Mesenchymal stem cell (in vitro differentiated cells and primary cell): ENCODE results near the gene BICD2.

ENCODE experiments used
- DNase-seq: peaks from one replicate; pipeline ENCODE4 v3.0.0-alpha.2; 2013
- H2AFZ ChIP-seq: one replicate; pipeline ENCODE4 v1.6.1; 2013; ENCODE audit warnings: low read depth, mild to moderate bottlenecking, control low read depth, inconsistent platforms, low read length, moderate library complexity
- H2AK5ac ChIP-seq: 2 replicates; pipeline ENCODE4 v1.6.1; 2013; ENCODE audit warnings: low read length, moderate library complexity, mild to moderate bottlenecking, inconsistent platforms; ENCODE audit not compliant: severe bottlenecking
- H2BK120ac ChIP-seq: one replicate; pipeline ENCODE4 v1.6.1; 2013; ENCODE audit warnings: low read depth, mild to moderate bottlenecking, inconsistent platforms, low read length, moderate library complexity
- H2BK12ac ChIP-seq, 2 experiments: one replicate each; pipeline ENCODE4 v1.6.1; 2013; ENCODE audit warnings: inconsistent platforms in 2 of 2, low read length in 2 of 2, mild to moderate bottlenecking in 2 of 2, moderate library complexity in 2 of 2, control low read depth in 1 of 2
- H2BK15ac ChIP-seq: one replicate; pipeline ENCODE4 v1.6.1; 2013; ENCODE audit warnings: mild to moderate bottlenecking, low read depth, inconsistent platforms; ENCODE audit not compliant: poor library complexity, severe bottlenecking
- H2BK5ac ChIP-seq: 2 replicates; pipeline ENCODE4 v1.6.1; 2013; ENCODE audit warnings: low read depth, mild to moderate bottlenecking, low read length, control low read depth, inconsistent platforms; ENCODE audit not compliant: poor library complexity, severe bottlenecking
- H3K14ac ChIP-seq, 2 experiments: one replicate each; pipeline ENCODE4 v1.6.1; 2013; ENCODE audit warnings: inconsistent platforms in 2 of 2, low read length in 2 of 2, control low read depth in 1 of 2, mild to moderate bottlenecking in 1 of 2, moderate library complexity in 1 of 2
- H3K18ac ChIP-seq, 2 experiments: one replicate each; pipeline ENCODE4 v1.6.1; 2013; ENCODE audit warnings: inconsistent platforms in 2 of 2, low read length in 2 of 2, control low read depth in 1 of 2, low read depth in 1 of 2, mild to moderate bottlenecking in 1 of 2
- H3K23ac ChIP-seq, 2 experiments: one replicate each; pipeline ENCODE4 v1.6.1; 2013; ENCODE audit warnings: inconsistent platforms in 2 of 2, low read length in 2 of 2, mild to moderate bottlenecking in 2 of 2, moderate library complexity in 2 of 2, control low read depth in 1 of 2
- H3K27ac ChIP-seq: 2 replicates; pipeline ENCODE4 v1.5.1; 2013; ENCODE audit warnings: mild to moderate bottlenecking, moderate library complexity, low read length, control low read depth, inconsistent platforms; ENCODE audit not compliant: poor library complexity, severe bottlenecking
- H3K27me3 ChIP-seq, 2 experiments: 2 replicates each; pipeline versions ENCODE4 v1.6.1 to v1.7.0; 2013; ENCODE audit warnings: low read length in 2 of 2, mild to moderate bottlenecking in 2 of 2, moderate library complexity in 2 of 2, control low read depth in 1 of 2, inconsistent platforms in 1 of 2; ENCODE audit not compliant: control insufficient read depth in 1 of 2, insufficient read depth in 1 of 2
- H3K36me3 ChIP-seq, 2 experiments: 2 replicates each; pipeline versions ENCODE4 v1.6.1 to v1.7.0; 2013; ENCODE audit warnings: low read length in 2 of 2, control low read depth in 1 of 2, inconsistent platforms in 1 of 2, low read depth in 1 of 2, mild to moderate bottlenecking in 1 of 2; ENCODE audit not compliant: insufficient read depth in 2 of 2, control insufficient read depth in 1 of 2
- H3K4ac ChIP-seq, 2 experiments: one replicate each; pipeline ENCODE4 v1.6.1; 2013; ENCODE audit warnings: inconsistent platforms in 2 of 2, low read length in 2 of 2, mild to moderate bottlenecking in 2 of 2, moderate library complexity in 2 of 2, control low read depth in 1 of 2, low read depth in 1 of 2
- H3K4me1 ChIP-seq: 2 replicates; pipeline ENCODE4 v1.6.1; 2013; ENCODE audit warnings: low read depth, low read length, control low read depth; ENCODE audit not compliant: control insufficient read depth, insufficient read depth
- H3K4me2 ChIP-seq: 2 replicates; pipeline ENCODE4 v1.6.1; 2013; ENCODE audit warnings: low read length, mild to moderate bottlenecking, inconsistent platforms; ENCODE audit not compliant: poor library complexity, severe bottlenecking
- H3K4me3 ChIP-seq, 2 experiments: 2 replicates each; pipeline versions ENCODE4 v1.5.1 to v1.7.0; 2013; ENCODE audit warnings: low read length in 2 of 2, mild to moderate bottlenecking in 2 of 2, control low read depth in 1 of 2, low read depth in 1 of 2; ENCODE audit not compliant: insufficient read depth in 1 of 2
- H3K79me1 ChIP-seq: replicated peaks from 2 replicates; pipeline ENCODE4 v1.6.1; 2013; ENCODE audit warnings: mild to moderate bottlenecking, control low read depth, low read length, inconsistent platforms; ENCODE audit not compliant: poor library complexity, severe bottlenecking
- H3K9ac ChIP-seq: 2 replicates; pipeline ENCODE4 v1.7.0; 2013; ENCODE audit warnings: mild to moderate bottlenecking, low read length, moderate library complexity
- H3K9me3 ChIP-seq: 2 replicates; pipeline ENCODE4 v1.7.0; 2013; ENCODE audit warnings: mild to moderate bottlenecking, low read length; ENCODE audit not compliant: control insufficient read depth
- H4K8ac ChIP-seq: one replicate; pipeline ENCODE4 v1.6.1; 2013; ENCODE audit warnings: inconsistent platforms, mild to moderate bottlenecking, low read length, moderate library complexity
- H4K91ac ChIP-seq: one replicate; pipeline ENCODE4 v1.6.1; 2013; ENCODE audit warnings: mild to moderate bottlenecking, low read length, inconsistent platforms
- WGBS: methylation state at CpG from one replicate; pipeline ENCODE4 v1.1.7; 2013; ENCODE audit warnings: mixed read lengths; 5-methylcytosine and 5-hydroxymethylcytosine counted together

The BICD2 gene

GRCh38 chr9:92738661-92739081 is 26.0 kb downstream of the BICD2 start:
- no peak overlapping the region for H3K18ac ChIP-seq
- no peak overlapping the region for H2BK120ac ChIP-seq
- no peak overlapping the region for H3K27ac ChIP-seq
- no peak overlapping the region for H3K23ac ChIP-seq
- no peak overlapping the region for H2AK5ac ChIP-seq
- no peak overlapping the region for H2BK5ac ChIP-seq
- H3K4me1 ChIP-seq: peaks cover 26% of the 10 kb centered on the region
- H3K4me3 ChIP-seq: no peak overlapping the region
- H2AFZ ChIP-seq: no peak overlapping the region
- no peak overlapping the region for H3K9ac ChIP-seq
- no peaks in the 10 kb centered on the region for H3K27me3 ChIP-seq
- H3K79me1 ChIP-seq: peaks cover 45% of the 10 kb centered on the region
- H3K4me2 ChIP-seq: no peak overlapping the region
- peaks cover 0 to 2% of the 10 kb centered on the region in 2 experiments for H3K36me3 ChIP-seq
- H2BK15ac ChIP-seq: no peak overlapping the region
- WGBS: 96% methylated on average over 5 of the region's 5 CpGs
- no peak overlapping the region for H2BK12ac ChIP-seq
- H4K91ac ChIP-seq: no peak overlapping the region
- no peaks in the 10 kb centered on the region for H3K9me3 ChIP-seq
- H3K4ac ChIP-seq: no peak overlapping the region
- no peak for DNase-seq
- peak overlapping the region; percentile 29 for H4K8ac ChIP-seq
- no peak overlapping the region for H3K14ac ChIP-seq

GRCh38 chr9:92737611-92738299 is 26.9 kb downstream of the BICD2 start:
- peaks cover 26% of the 10 kb centered on the region for H3K4me1 ChIP-seq
- H3K27ac ChIP-seq: no peak overlapping the region
- H2BK12ac ChIP-seq: peak overlapping the region in 1 of 2 experiments; percentile 66
- WGBS: 89% methylated on average over 11 of the region's 13 CpGs
- H3K9me3 ChIP-seq: no peaks in the 10 kb centered on the region
- H3K23ac ChIP-seq: no peak overlapping the region
- peaks cover 0 to 2% of the 10 kb centered on the region in 2 experiments for H3K36me3 ChIP-seq
- DNase-seq: no peak
- no peak overlapping the region for H4K91ac ChIP-seq
- H2BK120ac ChIP-seq: no peak overlapping the region
- no peak overlapping the region for H3K9ac ChIP-seq
- peaks cover 42% of the 10 kb centered on the region for H3K79me1 ChIP-seq
- no peak overlapping the region for H3K4me2 ChIP-seq
- H2BK5ac ChIP-seq: no peak overlapping the region
- H3K18ac ChIP-seq: no peak overlapping the region
- H3K14ac ChIP-seq: no peak overlapping the region
- H2BK15ac ChIP-seq: no peak overlapping the region
- H3K27me3 ChIP-seq: no peaks in the 10 kb centered on the region
- no peak overlapping the region for H2AFZ ChIP-seq
- H2AK5ac ChIP-seq: no peak overlapping the region
- H3K4me3 ChIP-seq: no peak overlapping the region
- peak overlapping the region; percentile 53 for H4K8ac ChIP-seq
- no peak overlapping the region for H3K4ac ChIP-seq

GRCh38 chr9:92737216-92737606 is 27.4 kb downstream of the BICD2 start:
- no peak overlapping the region for H2BK5ac ChIP-seq
- H3K4ac ChIP-seq: no peak overlapping the region
- no peak overlapping the region for H3K23ac ChIP-seq
- H3K14ac ChIP-seq: no peak overlapping the region
- no peak overlapping the region for H3K18ac ChIP-seq
- H3K27ac ChIP-seq: no peak overlapping the region
- no peak overlapping the region for H2AFZ ChIP-seq
- 90% methylated on average over 6 of the region's 6 CpGs for WGBS
- H2BK15ac ChIP-seq: no peak overlapping the region
- H2AK5ac ChIP-seq: no peak overlapping the region
- no peaks in the 10 kb centered on the region for H3K27me3 ChIP-seq
- peaks cover 40% of the 10 kb centered on the region for H3K79me1 ChIP-seq
- no peak overlapping the region for H4K91ac ChIP-seq
- H3K9me3 ChIP-seq: no peaks in the 10 kb centered on the region
- no peak overlapping the region for H3K9ac ChIP-seq
- H3K4me2 ChIP-seq: no peak overlapping the region
- peaks cover 26% of the 10 kb centered on the region for H3K4me1 ChIP-seq
- no peak for DNase-seq
- no peak overlapping the region for H2BK120ac ChIP-seq
- no peak overlapping the region for H2BK12ac ChIP-seq
- H4K8ac ChIP-seq: peak overlapping the region; percentile 20
- no peak overlapping the region for H3K4me3 ChIP-seq
- H3K36me3 ChIP-seq: peaks cover 0 to 2% of the 10 kb centered on the region in 2 experiments

GRCh38 chr9:92736563-92737215 is 27.9 kb downstream of the BICD2 start:
- Histone ChIP-seq H4K91ac (no peak overlapping the region), H3K36me3 (peaks cover 0 to 2% of the 10 kb centered on the region in 2 experiments), H2BK12ac (no peak overlapping the region), H3K14ac (no peak overlapping the region), H3K4me1 (peaks cover 26% of the 10 kb centered on the region), H3K4ac (no peak overlapping the region), H2BK120ac (no peak overlapping the region), H2AK5ac (no peak overlapping the region), H3K4me2 (no peak overlapping the region), H4K8ac (no peak overlapping the region), H3K23ac (no peak overlapping the region), H3K18ac (no peak overlapping the region), H3K27me3 (no peaks in the 10 kb centered on the region), H2AFZ (no peak overlapping the region), H3K79me1 (peaks cover 43% of the 10 kb centered on the region), H3K9ac (peak overlapping the region; percentile 51), H3K27ac (no peak overlapping the region), H3K9me3 (no peaks in the 10 kb centered on the region), H2BK15ac (no peak overlapping the region), H2BK5ac (no peak overlapping the region), H3K4me3 (peak overlapping the region in 1 of 2 experiments; percentile 62)
- no peak for DNase-seq
- WGBS: 95% methylated on average over 8 of the region's 9 CpGs
